DND-41 (cell line): ENCODE results near the gene TEC.

Source experiments
- ATAC-seq: fragments of 200-7000 bp; cut with Tn5 transposase; 3 replicates; pipeline ENCODE4 v1.9.1; 2021; ENCODE audit warnings: low read depth; ENCODE audit not compliant: insufficient read depth
- DNase-seq: peaks from one replicate; pipeline ENCODE4 v3.0.0-alpha.2; 2020
- H2AFZ ChIP-seq: 2 replicates; pipeline ENCODE4 v1.6.0; 2012; ENCODE audit warnings: low read depth, low read length
- H3K27ac ChIP-seq: 2 replicates; pipeline ENCODE4 v1.5.1; 2012; ENCODE audit warnings: low read length, inconsistent platforms
- H3K27me3 ChIP-seq: fragments of 200-600 bp; sonication (generic); 2 replicates; pipeline ENCODE4 v1.6.0; 2012; ENCODE audit warnings: low read length, mild to moderate bottlenecking, inconsistent platforms; ENCODE audit not compliant: insufficient read depth, poor library complexity
- H3K36me3 ChIP-seq: 2 replicates; pipeline ENCODE4 v1.5.1; 2012; ENCODE audit warnings: low read length, inconsistent platforms; ENCODE audit not compliant: insufficient read depth
- H3K4me1 ChIP-seq: 2 replicates; pipeline ENCODE4 v1.5.1; 2012; ENCODE audit warnings: mild to moderate bottlenecking, low read length; ENCODE audit not compliant: insufficient read depth
- H3K4me2 ChIP-seq: 2 replicates; pipeline ENCODE4 v1.6.0; 2012; ENCODE audit warnings: mild to moderate bottlenecking, moderate library complexity, low read length, inconsistent platforms; ENCODE audit not compliant: insufficient read depth
- H3K4me3 ChIP-seq, 2 experiments: fragments of 200-600 bp in 1 of 2; shearing (Covaris generic) in 1 of 2; 2 replicates each; pipeline ENCODE4 v1.5.1; 2012 to 2016; ENCODE audit warnings: inconsistent platforms in 2 of 2, low read length in 2 of 2, mild to moderate bottlenecking in 2 of 2, low read depth in 1 of 2, moderate library complexity in 1 of 2
- H3K79me2 ChIP-seq: 2 replicates; pipeline ENCODE4 v1.6.0; 2012; ENCODE audit warnings: low read length, inconsistent platforms; ENCODE audit not compliant: insufficient read depth
- H3K9ac ChIP-seq: 2 replicates; pipeline ENCODE4 v1.6.0; 2012; ENCODE audit warnings: low read depth, mild to moderate bottlenecking, inconsistent platforms, low read length, moderate library complexity
- H3K9me3 ChIP-seq: 2 replicates; pipeline ENCODE4 v1.5.1; 2012; ENCODE audit warnings: low read length, moderate library complexity, mild to moderate bottlenecking, inconsistent platforms; ENCODE audit not compliant: insufficient read depth, severe bottlenecking
- H4K20me1 ChIP-seq: 2 replicates; pipeline ENCODE4 v1.6.0; 2012; ENCODE audit warnings: low read length; ENCODE audit not compliant: insufficient read depth
- CTCF ChIP-seq: IDR thresholded peaks from 2 replicates; pipeline ENCODE4 v1.5.1; 2012; ENCODE audit warnings: borderline replicate concordance, low read length, moderate library complexity, mild to moderate bottlenecking; ENCODE audit not compliant: poor library complexity, severe bottlenecking; ENCODE audit errors: extremely low read depth
- EZH2 ChIP-seq: IDR thresholded peaks from 3 replicates; pipeline ENCODE4 v1.6.1; 2012; ENCODE audit warnings: borderline replicate concordance, low read depth, mild to moderate bottlenecking, moderate library complexity, low read length, inconsistent platforms; ENCODE audit not compliant: severe bottlenecking

The TEC gene

GRCh38 chr4:48308901-48309300 lies 39.3 kb upstream of the TEC start:
- H3K4me3 ChIP-seq = no peak overlapping the region
- no peaks in the 10 kb centered on the region for H3K4me1 ChIP-seq
- no peak for ATAC-seq
- no peak overlapping the region for H3K4me2 ChIP-seq
- no peak for TF ChIP-seq CTCF
- TF ChIP-seq EZH2 = no peak
- H3K27ac ChIP-seq = no peak overlapping the region
- H3K79me2 ChIP-seq = no peaks in the 10 kb centered on the region
- DNase-seq = no peak
- no peak overlapping the region for H3K9ac ChIP-seq
- no peaks in the 10 kb centered on the region for H4K20me1 ChIP-seq
- H3K27me3 ChIP-seq = peaks cover 3% of the 10 kb centered on the region
- no peaks in the 10 kb centered on the region for H3K36me3 ChIP-seq
- no peaks in the 10 kb centered on the region for H3K9me3 ChIP-seq
- no peak overlapping the region for H2AFZ ChIP-seq

- no peak for ATAC-seq
- DNase-seq = no peak
These were observed 37.9 kb upstream of the TEC start for GRCh38 chr4:48307528-48307927.

GRCh38 chr4:48305508-48305907 lies 35.9 kb upstream of the TEC start:
- ATAC-seq = no peak
- Histone ChIP-seq H3K4me3 (no peak overlapping the region), H3K4me1 (no peaks in the 10 kb centered on the region), H3K79me2 (no peaks in the 10 kb centered on the region), H3K27me3 (peaks cover 3% of the 10 kb centered on the region), H3K9ac (no peak overlapping the region), H4K20me1 (no peaks in the 10 kb centered on the region), H3K9me3 (no peaks in the 10 kb centered on the region), H3K27ac (no peak overlapping the region), H3K36me3 (no peaks in the 10 kb centered on the region), H3K4me2 (no peak overlapping the region), H2AFZ (no peak overlapping the region)
- no peak for DNase-seq
- TF ChIP-seq EZH2 = no peak
- no peak for TF ChIP-seq CTCF

More at GRCh38 chr4:48307528-48307927, 37.9 kb upstream of the TEC start:
- Histone ChIP-seq H3K27me3 (peaks cover 3% of the 10 kb centered on the region), H3K4me3 (no peak overlapping the region), H3K9ac (no peak overlapping the region), H3K79me2 (no peaks in the 10 kb centered on the region), H3K27ac (no peak overlapping the region), H3K4me2 (no peak overlapping the region), H3K9me3 (no peaks in the 10 kb centered on the region), H3K36me3 (no peaks in the 10 kb centered on the region), H3K4me1 (no peaks in the 10 kb centered on the region), H2AFZ (no peak overlapping the region), H4K20me1 (no peaks in the 10 kb centered on the region)
- TF ChIP-seq CTCF (no peak), EZH2 (no peak)

GRCh38 chr4:48300004-48300403 lies 30.4 kb upstream of the TEC start:
- Histone ChIP-seq H3K9me3 (no peaks in the 10 kb centered on the region), H3K27ac (no peak overlapping the region), H3K4me2 (no peak overlapping the region), H3K4me3 (no peak overlapping the region), H3K4me1 (no peaks in the 10 kb centered on the region), H3K9ac (no peak overlapping the region), H3K27me3 (no peaks in the 10 kb centered on the region), H3K79me2 (no peaks in the 10 kb centered on the region), H4K20me1 (no peaks in the 10 kb centered on the region), H2AFZ (no peak overlapping the region), H3K36me3 (no peaks in the 10 kb centered on the region)
- ATAC-seq (no peak), DNase-seq (no peak)
- TF ChIP-seq EZH2 = no peak
- TF ChIP-seq CTCF = no peak
